DOHH2 (cell line): ENCODE measurements around the gene RNU6-7.

Source experiments
- CTCF ChIP-seq: fragments of 200-600 bp; sonication (generic); IDR thresholded peaks from one replicate; pipeline ENCODE4 v1.5.1; 2014; ENCODE audit warnings: antibody characterized with exemption, mild to moderate bottlenecking, low read depth, low read length; ENCODE audit not compliant: poor library complexity, severe bottlenecking
- EZH2phosphoT487 ChIP-seq: fragments of 200-600 bp; sonication (generic); IDR thresholded peaks from 2 replicates; pipeline ENCODE4 v1.6.1; 2017; ENCODE audit warnings: borderline replicate concordance, mild to moderate bottlenecking, antibody characterized with exemption, low read length, moderate library complexity, mixed read lengths

GRCh38 chr14:32197919-32198318 lies 3.9 kb upstream of the RNU6-7 start:
- TF ChIP-seq CTCF (no peak), EZH2phosphoT487 (no peak)
